ENCODE data around the gene SLC30A2. TPM values are rescaled to one million over a fixed set of nuclear protein-coding genes. Genes with fewer than 3 reads are reported as not detected.

SLC30A2 gene
- polyA plus RNA-seq, 3 donors, result not detected

GRCh38 chr1:26075421-26076144, 29.7 kb upstream of the SLC30A2 start:
- H2AFZ ChIP-seq (ENCODE audit: insufficient read depth, low read depth, low read length, poor library complexity, severe bottlenecking), result no peak overlapping the region
- Mint-ChIP-seq H3K4me1 (no peaks in the 10 kb centered on the region), H3K27me3 (ENCODE audit: low read depth in 3 of 3) (peaks cover 14 to 41% (median 18%) of the 10 kb centered on the region in 3 donors)

GRCh38 chr1:26072305-26072704, 26.4 kb upstream of the SLC30A2 start:
- Mint-ChIP-seq H3K36me3 (no peaks in the 10 kb centered on the region), H3K27ac (no peak overlapping the region), H3K4me1 (no peaks in the 10 kb centered on the region), H3K27me3 (ENCODE audit: low read depth in 3 of 3) (peaks cover 14 to 39% (median 23%) of the 10 kb centered on the region in 3 donors), H3K9me3 (peaks cover 0 to 3% (median 0%) of the 10 kb centered on the region in 7 donors), H3K4me3 (no peak overlapping the region)
- H3K4me1 ChIP-seq (ENCODE audit: control insufficient read depth in 1 of 2, insufficient read depth in 2 of 2, low read length in 2 of 2), result no peaks in the 10 kb centered on the region
- no peak for DNase-seq
- no peak overlapping the region for H3K4me2 ChIP-seq (replicated peaks; ENCODE audit: extremely low read depth, low read length, poor library complexity, severe bottlenecking)
- no peaks in the 10 kb centered on the region for H3K9me3 ChIP-seq (replicated peaks in 1 of 2; ENCODE audit: control insufficient read depth in 1 of 2, insufficient read depth in 1 of 2, low read length in 2 of 2)
- TF ChIP-seq CTCF (IDR thresholded peaks at IDR 0.05), result no peak
- intact Hi-C loops (cut with micrococcal nuclease), result no loop called here
- no peaks in the 10 kb centered on the region for H3K36me3 ChIP-seq (replicated peaks in 1 of 2; ENCODE audit: control insufficient read depth in 1 of 2, insufficient read depth in 2 of 2, low read length in 2 of 2)
- no peak overlapping the region for H3K9ac ChIP-seq (ENCODE audit: insufficient read depth, low read length, poor library complexity, severe bottlenecking)
- no peak overlapping the region for H2AFZ ChIP-seq (ENCODE audit: insufficient read depth, low read depth, low read length, poor library complexity, severe bottlenecking)
- H3K27me3 ChIP-seq (ENCODE audit: control insufficient read depth in 2 of 2, insufficient read depth in 2 of 2, low read length in 2 of 2), result no peaks in the 10 kb centered on the region
- H4K20me1 ChIP-seq (ENCODE audit: insufficient read depth, low read length), result no peaks in the 10 kb centered on the region
- H3K4me3 ChIP-seq (replicated peaks in 1 of 3; ENCODE audit: low read depth in 2 of 3, low read length in 3 of 3), result no peak overlapping the region
- 86% methylated on average over 1 of the region's 6 CpGs for WGBS (ENCODE audit: insufficient coverage)
- no peak overlapping the region for H3K27ac ChIP-seq (ENCODE audit: low read depth in 1 of 2, low read length in 2 of 2)
- H3K79me2 ChIP-seq (ENCODE audit: insufficient read depth, low read length), result no peaks in the 10 kb centered on the region

More at GRCh38 chr1:26075421-26076144, 29.7 kb upstream of the SLC30A2 start:
- no peak overlapping the region for H3K27ac ChIP-seq (ENCODE audit: low read depth in 1 of 2, low read length in 2 of 2)
- no peaks in the 10 kb centered on the region for H3K9me3 ChIP-seq (replicated peaks in 1 of 2; ENCODE audit: control insufficient read depth in 1 of 2, insufficient read depth in 1 of 2, low read length in 2 of 2)
- Mint-ChIP-seq H3K4me3 (no peak overlapping the region), H3K9me3 (peaks cover 0 to 3% (median 0%) of the 10 kb centered on the region in 7 donors), H3K36me3 (no peaks in the 10 kb centered on the region), H3K27ac (no peak overlapping the region)
- no peak overlapping the region for H3K4me2 ChIP-seq (replicated peaks; ENCODE audit: extremely low read depth, low read length, poor library complexity, severe bottlenecking)
- no peaks in the 10 kb centered on the region for H3K36me3 ChIP-seq (replicated peaks in 1 of 2; ENCODE audit: control insufficient read depth in 1 of 2, insufficient read depth in 2 of 2, low read length in 2 of 2)
- no CpG with 5 or more reads among the region's 3 CpGs for WGBS (ENCODE audit: insufficient coverage)
- no peak overlapping the region for H3K4me3 ChIP-seq (replicated peaks in 1 of 3; ENCODE audit: low read depth in 2 of 3, low read length in 3 of 3)
- H4K20me1 ChIP-seq (ENCODE audit: insufficient read depth, low read length), result no peaks in the 10 kb centered on the region
- no peak overlapping the region for H3K9ac ChIP-seq (ENCODE audit: insufficient read depth, low read length, poor library complexity, severe bottlenecking)
- intact Hi-C loops (cut with micrococcal nuclease), result no loop called here
- no peak for DNase-seq
- H3K4me1 ChIP-seq (ENCODE audit: control insufficient read depth in 1 of 2, insufficient read depth in 2 of 2, low read length in 2 of 2), result no peaks in the 10 kb centered on the region
- no peak for TF ChIP-seq CTCF (IDR thresholded peaks at IDR 0.05)
- no peaks in the 10 kb centered on the region for H3K79me2 ChIP-seq (ENCODE audit: insufficient read depth, low read length)
- H3K27me3 ChIP-seq (ENCODE audit: control insufficient read depth in 2 of 2, insufficient read depth in 2 of 2, low read length in 2 of 2), result no peaks in the 10 kb centered on the region

All from CD14-positive monocyte (primary cell).